Skeletal muscle tissue (tissue), 4 donors: ENCODE measurements around the gene PRKN. TPM values are rescaled to one million over a fixed set of nuclear protein-coding genes. Genes with fewer than 3 reads are reported as not detected.

Source experiments
- H3K27ac ChIP-seq: one replicate; pipeline ENCODE4 v1.7.0; 2013; ENCODE audit warnings: mild to moderate bottlenecking, low read depth, low read length, inconsistent platforms
- H3K27me3 ChIP-seq, 3 donors: one replicate each; pipeline ENCODE4 v1.7.0; 2013; ENCODE audit warnings: low read length in 3 of 3; ENCODE audit not compliant: control insufficient read depth in 3 of 3, insufficient read depth in 3 of 3
- H3K36me3 ChIP-seq, 3 donors: one replicate each; pipeline ENCODE4 v1.7.0; 2013; ENCODE audit warnings: low read length in 3 of 3; ENCODE audit not compliant: control insufficient read depth in 3 of 3, insufficient read depth in 3 of 3
- H3K4me1 ChIP-seq, 3 donors: one replicate each; pipeline ENCODE4 v1.7.0; 2013; ENCODE audit warnings: low read length in 3 of 3, mild to moderate bottlenecking in 3 of 3; ENCODE audit not compliant: control insufficient read depth in 3 of 3, insufficient read depth in 3 of 3
- H3K4me3 ChIP-seq, 3 donors: one replicate each; pipeline ENCODE4 v1.7.0; 2013; ENCODE audit warnings: low read length in 3 of 3
- H3K9ac ChIP-seq, 3 donors: one replicate each; pipeline ENCODE4 v1.7.0; 2013; ENCODE audit warnings: low read length in 3 of 3, mild to moderate bottlenecking in 3 of 3, moderate library complexity in 2 of 3, low read depth in 1 of 3
- H3K9me3 ChIP-seq, 3 donors: one replicate each; pipeline ENCODE4 v1.7.0; 2013; ENCODE audit warnings: low read length in 3 of 3; ENCODE audit not compliant: control insufficient read depth in 3 of 3
- total RNA-seq: library from RNA; depleted of rRNA; stranded (reverse); fragments of >200 nt; gene quantifications from one replicate; pipeline ENCODE4 v1.2.3, GENCODE V29; 2014
- donor health status: Osteomylitis.

Gene PRKN
- total RNA-seq, 1 donor from 2014 or later, result 16.7 TPM

DNA sequence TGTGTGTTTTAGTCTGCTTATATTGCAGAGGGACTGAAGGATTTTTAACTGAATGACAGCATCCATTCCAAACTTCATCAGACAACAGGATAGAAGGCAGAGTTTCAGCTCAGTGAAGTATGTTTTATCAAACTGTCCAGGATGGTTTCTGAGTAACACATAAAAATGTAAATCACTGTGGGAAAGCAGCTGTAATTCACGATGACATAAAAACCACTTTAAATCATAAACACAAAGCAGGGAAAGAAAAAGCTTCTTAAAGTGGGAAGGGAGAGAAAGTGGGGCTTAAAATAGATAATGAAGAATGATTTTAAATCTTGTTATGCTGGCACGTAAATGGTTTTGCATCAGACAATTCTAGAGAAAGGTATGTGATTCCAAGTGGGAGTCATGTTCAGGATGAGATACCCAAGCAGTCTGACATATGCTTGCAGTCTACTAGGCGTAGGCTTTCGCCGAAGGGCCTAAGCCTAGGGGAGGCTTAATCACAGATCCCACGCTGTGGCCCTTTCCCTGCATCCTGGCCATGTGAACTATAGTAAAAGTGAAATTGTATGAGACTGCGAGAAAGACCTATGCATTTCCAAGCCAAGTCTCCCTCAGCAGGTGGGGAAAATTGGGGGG, 610.6 kb downstream of the PRKN start:
- Histone ChIP-seq H3K4me1 (peaks cover 0 to 10% (median 6%) of the 10 kb centered on the region in 3 donors), H3K27ac (no peak overlapping the region), H3K4me3 (no peak overlapping the region), H3K36me3 (no peaks in the 10 kb centered on the region), H3K9ac (no peak overlapping the region), H3K9me3 (no peaks in the 10 kb centered on the region), H3K27me3 (no peaks in the 10 kb centered on the region)

DNA sequence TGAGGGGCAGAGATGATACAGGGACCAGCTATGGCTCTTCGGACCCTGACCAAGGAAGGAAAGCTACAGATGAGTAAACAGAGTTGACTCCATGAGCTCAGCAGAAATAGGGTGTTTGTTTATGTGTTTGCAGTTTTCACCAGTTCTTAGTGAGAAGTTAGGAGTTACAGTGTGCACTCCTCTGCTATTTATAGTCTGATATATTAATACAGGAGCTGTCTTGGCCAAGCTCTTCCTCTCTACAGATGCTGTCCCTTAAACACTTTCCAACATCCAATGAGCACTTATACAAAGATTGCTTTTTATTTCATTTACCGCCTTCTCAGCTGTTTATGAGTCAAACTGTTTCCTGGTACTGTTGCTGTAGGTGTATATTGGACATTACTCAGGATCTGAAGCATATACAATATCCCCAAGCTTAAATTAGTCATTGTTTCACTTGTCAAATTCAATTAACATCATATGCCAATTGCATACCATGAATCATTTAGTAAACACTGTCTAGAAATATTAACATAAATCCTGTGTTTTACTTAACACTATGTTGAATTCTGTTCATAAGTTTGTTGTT, 618.0 kb downstream of the PRKN start:
- Histone ChIP-seq H3K27me3 (no peaks in the 10 kb centered on the region), H3K4me3 (no peak overlapping the region), H3K27ac (no peak overlapping the region), H3K36me3 (no peaks in the 10 kb centered on the region), H3K9ac (no peak overlapping the region), H3K9me3 (no peaks in the 10 kb centered on the region), H3K4me1 (peaks cover 0 to 8% (median 6%) of the 10 kb centered on the region in 3 donors)

DNA sequence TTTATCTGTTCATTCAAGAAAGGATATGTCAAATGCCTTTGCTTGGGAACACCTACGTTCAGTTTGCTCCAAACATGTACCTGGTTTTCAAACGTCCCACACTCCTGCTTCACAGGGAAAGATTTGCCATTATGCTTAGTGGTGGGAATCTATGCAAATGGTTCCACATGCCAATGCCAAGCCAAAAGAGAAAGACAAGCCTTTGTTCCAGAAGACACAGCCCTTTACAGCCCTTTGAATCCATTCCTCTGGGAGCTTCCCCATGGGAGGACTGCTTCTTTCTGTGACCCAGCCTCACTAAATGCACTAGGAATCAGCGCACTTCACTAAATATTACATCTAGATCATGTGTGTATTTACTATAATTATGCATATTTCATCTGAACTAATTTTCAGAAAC, 619.5 kb downstream of the PRKN start:
- Histone ChIP-seq H3K4me1 (peaks cover 0 to 8% (median 6%) of the 10 kb centered on the region in 3 donors), H3K27me3 (no peaks in the 10 kb centered on the region), H3K9ac (no peak overlapping the region), H3K36me3 (no peaks in the 10 kb centered on the region), H3K9me3 (no peaks in the 10 kb centered on the region), H3K27ac (no peak overlapping the region), H3K4me3 (no peak overlapping the region)

DNA sequence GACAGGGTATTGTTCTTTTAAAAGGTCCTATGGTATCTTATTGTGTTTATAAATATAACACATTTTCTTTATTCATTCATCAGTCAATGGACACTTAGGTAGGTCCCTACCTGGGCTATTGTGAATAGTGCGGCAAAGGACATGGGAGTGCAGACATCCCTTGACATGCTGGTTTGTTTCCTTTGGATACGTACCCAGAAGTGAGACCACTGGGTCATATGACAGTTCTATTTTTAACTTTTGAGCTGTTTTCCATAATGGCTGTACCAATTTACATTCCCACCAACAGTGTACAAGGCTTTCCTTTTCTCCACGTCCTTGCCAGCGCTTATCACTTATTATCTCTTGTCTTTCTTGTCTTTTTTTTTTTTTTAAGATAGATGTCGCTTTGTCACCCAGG, 627.5 kb downstream of the PRKN start:
- Histone ChIP-seq H3K4me1 (no peaks in the 10 kb centered on the region), H3K27ac (no peak overlapping the region), H3K36me3 (no peaks in the 10 kb centered on the region), H3K9me3 (no peaks in the 10 kb centered on the region), H3K9ac (no peak overlapping the region), H3K27me3 (no peaks in the 10 kb centered on the region), H3K4me3 (no peak overlapping the region)

DNA sequence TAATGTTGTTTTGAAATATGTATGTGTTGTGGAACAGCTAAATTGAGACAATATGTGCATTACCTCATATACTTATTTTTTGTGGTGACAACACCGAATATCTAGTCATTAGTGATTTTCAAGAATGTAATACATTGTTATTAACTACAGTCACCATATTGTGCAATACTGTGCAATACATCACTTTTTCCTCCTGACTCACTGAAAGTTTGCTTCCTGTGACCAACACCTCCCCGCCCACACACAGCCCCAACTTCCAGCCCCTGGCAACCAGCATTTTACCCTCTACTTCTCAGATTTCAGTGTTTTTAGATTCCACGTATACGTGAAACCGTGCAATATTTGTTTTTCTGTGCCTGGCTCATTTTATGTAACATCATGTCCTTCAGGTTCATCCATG, 627.9 kb downstream of the PRKN start:
- H3K9me3 ChIP-seq, result no peaks in the 10 kb centered on the region
- no peak overlapping the region for H3K4me3 ChIP-seq
- H3K27me3 ChIP-seq, result no peaks in the 10 kb centered on the region
- no peak overlapping the region for H3K27ac ChIP-seq
- no peaks in the 10 kb centered on the region for H3K36me3 ChIP-seq
- no peak overlapping the region for H3K9ac ChIP-seq
- H3K4me1 ChIP-seq, result no peaks in the 10 kb centered on the region

DNA sequence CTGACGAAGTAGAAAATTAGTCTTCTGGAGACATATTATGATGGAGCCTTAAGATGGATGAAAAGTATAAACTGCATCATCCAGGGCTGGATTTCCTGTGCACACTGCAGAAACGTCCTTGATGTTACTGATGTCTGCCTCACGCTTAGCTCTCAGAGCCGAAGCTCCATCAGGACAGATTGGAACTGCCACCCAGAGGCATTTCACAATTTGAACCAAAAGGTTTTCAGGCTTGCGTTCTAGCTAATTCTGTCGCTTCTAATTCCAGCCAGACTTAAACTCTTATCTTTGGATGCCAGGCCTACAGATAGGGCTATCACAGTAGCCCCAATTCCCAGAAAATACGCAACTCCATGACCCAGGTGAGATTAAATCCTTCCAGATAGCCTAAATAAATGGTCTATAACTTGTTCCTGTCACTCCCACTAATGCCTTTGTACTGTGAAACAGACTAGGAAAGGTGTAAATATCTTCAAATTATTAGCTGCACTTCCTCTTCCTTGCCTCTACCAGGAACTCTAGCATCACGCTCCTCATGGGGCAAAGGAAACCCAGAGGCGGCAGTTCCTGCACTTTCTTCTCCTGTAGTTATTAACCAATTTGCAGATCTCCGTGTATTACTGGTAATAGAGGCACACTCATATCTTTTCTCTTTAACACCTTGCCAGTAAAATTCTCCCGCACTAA, 634.6 kb downstream of the PRKN start:
- Histone ChIP-seq H3K27me3 (no peaks in the 10 kb centered on the region), H3K27ac (no peak overlapping the region)

DNA sequence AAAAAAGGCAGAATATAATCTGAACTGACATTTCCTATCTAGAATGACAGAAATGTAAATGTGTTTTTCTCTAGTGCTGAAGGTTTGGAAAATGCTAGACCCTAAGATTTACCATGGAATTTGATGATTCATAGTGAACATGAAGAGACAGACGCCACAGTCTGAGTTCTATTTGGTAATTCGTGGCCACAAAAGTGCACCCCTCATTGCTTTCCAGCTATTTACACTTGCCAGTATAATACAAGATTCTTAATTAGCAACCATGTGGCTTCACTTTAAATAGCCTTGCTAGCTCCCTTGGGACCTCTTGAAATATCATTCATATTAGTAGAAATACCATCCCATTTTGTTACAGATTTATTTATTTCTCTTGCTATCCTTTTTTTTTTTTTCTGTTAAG, 636.8 kb downstream of the PRKN start:
- Histone ChIP-seq H3K4me1 (no peaks in the 10 kb centered on the region), H3K4me3 (no peak overlapping the region), H3K27ac (no peak overlapping the region), H3K9ac (no peak overlapping the region), H3K36me3 (no peaks in the 10 kb centered on the region), H3K9me3 (no peaks in the 10 kb centered on the region), H3K27me3 (no peaks in the 10 kb centered on the region)

More for the DNA sequence above, 634.6 kb downstream of the PRKN start:
- H3K9ac ChIP-seq, result no peak overlapping the region
- H3K9me3 ChIP-seq, result no peaks in the 10 kb centered on the region
- no peaks in the 10 kb centered on the region for H3K4me1 ChIP-seq
- H3K4me3 ChIP-seq, result no peak overlapping the region
- no peaks in the 10 kb centered on the region for H3K36me3 ChIP-seq

DNA sequence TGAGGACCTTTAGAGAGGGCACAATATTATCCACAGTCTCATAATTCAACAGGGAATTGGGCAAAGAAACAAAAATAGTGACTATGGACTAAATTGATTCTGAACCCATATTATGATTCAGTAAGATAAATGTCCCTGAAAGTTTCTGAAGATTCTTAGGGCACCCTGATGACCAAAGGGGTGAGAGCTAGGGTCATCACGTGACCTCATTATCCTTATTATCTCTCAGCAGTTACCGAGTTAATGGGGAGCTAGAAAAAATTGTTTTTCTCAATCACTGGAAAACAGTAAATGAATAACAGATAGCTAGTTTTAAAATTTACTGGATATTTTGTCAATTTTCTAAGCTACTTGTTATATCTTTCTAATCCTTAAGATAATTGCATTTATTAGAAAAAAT, 639.5 kb downstream of the PRKN start:
- Histone ChIP-seq H3K9ac (no peak overlapping the region), H3K27ac (no peak overlapping the region), H3K4me1 (no peaks in the 10 kb centered on the region), H3K4me3 (no peak overlapping the region), H3K36me3 (no peaks in the 10 kb centered on the region), H3K27me3 (no peaks in the 10 kb centered on the region), H3K9me3 (no peaks in the 10 kb centered on the region)

DNA sequence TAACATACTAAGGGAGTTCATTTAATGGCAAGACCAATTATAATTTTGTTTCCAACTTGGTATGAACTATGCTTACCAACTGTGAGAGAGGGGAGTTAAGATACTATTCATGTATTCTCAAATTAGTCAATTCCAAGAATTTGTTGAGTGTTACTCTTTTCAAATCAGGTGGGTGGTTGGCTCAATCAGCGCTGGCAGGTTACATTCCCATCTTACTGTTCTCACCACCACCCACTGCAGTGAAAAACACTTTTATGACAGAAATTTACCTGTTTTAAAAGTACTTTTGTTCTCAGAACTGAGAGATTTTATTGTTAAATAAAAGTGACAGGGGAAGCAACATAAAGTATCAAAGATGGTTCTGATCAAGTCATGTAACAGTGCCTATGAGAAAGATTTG, 642.0 kb downstream of the PRKN start:
- no peak overlapping the region for H3K9ac ChIP-seq
- H3K36me3 ChIP-seq, result no peaks in the 10 kb centered on the region
- H3K27me3 ChIP-seq, result no peaks in the 10 kb centered on the region
- no peak overlapping the region for H3K27ac ChIP-seq
- no peak overlapping the region for H3K4me3 ChIP-seq
- no peaks in the 10 kb centered on the region for H3K4me1 ChIP-seq
- no peaks in the 10 kb centered on the region for H3K9me3 ChIP-seq

DNA sequence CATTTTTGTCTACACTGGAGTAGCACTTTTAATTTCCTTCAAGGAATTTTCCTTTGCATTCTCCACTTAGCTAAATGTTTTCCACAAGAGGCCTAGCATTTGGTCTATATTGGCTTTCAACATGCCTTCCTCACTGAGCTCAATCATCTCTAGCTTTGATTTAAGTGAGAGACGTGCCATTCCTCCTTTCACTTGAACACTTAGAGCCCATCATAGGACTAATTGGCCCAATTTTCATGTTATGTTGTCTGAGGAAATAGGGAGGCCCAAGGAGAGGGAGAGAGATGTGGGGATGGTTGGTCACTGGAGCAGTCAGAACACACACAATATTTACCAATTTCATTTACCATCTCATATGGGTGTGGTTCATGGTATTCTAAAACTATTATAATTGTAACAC, 645.0 kb downstream of the PRKN start:
- Histone ChIP-seq H3K27me3 (no peaks in the 10 kb centered on the region), H3K9ac (no peak overlapping the region), H3K4me1 (no peaks in the 10 kb centered on the region), H3K4me3 (no peak overlapping the region), H3K9me3 (no peaks in the 10 kb centered on the region), H3K27ac (no peak overlapping the region), H3K36me3 (no peaks in the 10 kb centered on the region)
